Measurements from ENCODE around the gene HEXB. TPM values are rescaled to one million over a fixed set of nuclear protein-coding genes. Genes with fewer than 3 reads are reported as not detected.

HEXB gene
- total and polyA plus RNA-seq, 9 of the 15 experiments (the other 6 are each of a cell fraction or from before 2014, with no cell fraction given) = 22.9 to 158 (median 108) TPM

GRCh38 chr5:74766849-74767578, 82.0 kb downstream of the HEXB start, which contains the start of the genes GFM2 and NSA2 (continued):
- TF ChIP-seq MTA2 (IDR thresholded peaks at IDR 0.05; ENCODE audit: low read depth) (no peak), TGIF2 (CRISPR knock-in tag; IDR thresholded peaks at IDR 0.05) (no peak), ZNF707 (CRISPR knock-in tag; conservative IDR thresholded peaks at IDR 0.05) (no peak), NFE2 (IDR thresholded peaks at IDR 0.05; ENCODE audit: low read depth) (no peak; the same call in 1 of the 2 replicates), GTF2A2 (tag; IDR thresholded peaks at IDR 0.05) (no peak), ZNF354B (CRISPR knock-in tag; IDR thresholded peaks at IDR 0.05) (no peak), KAT8 (IDR thresholded peaks at IDR 0.05; ENCODE audit: low read depth) (no peak), ZNF197 (CRISPR knock-in tag; IDR thresholded peaks at IDR 0.05; ENCODE audit: low read depth) (peak; percentile 80; the same call in 1 of the 2 replicates), ZNF77 (CRISPR knock-in tag; IDR thresholded peaks at IDR 0.05) (no peak), MECOM (CRISPR knock-in tag; IDR thresholded peaks at IDR 0.05) (no peak), CBX5 (IDR thresholded peaks at IDR 0.05; ENCODE audit: borderline replicate concordance, low read depth) (no peak), ZNF444 (CRISPR knock-in tag; IDR thresholded peaks at IDR 0.05) (no peak), IFI16 (CRISPR knock-in tag; IDR thresholded peaks at IDR 0.05) (no peak), ZNF277 (CRISPR knock-in tag; IDR thresholded peaks at IDR 0.05; ENCODE audit: borderline replicate concordance) (no peak), ZNF280B (CRISPR knock-in tag; IDR thresholded peaks at IDR 0.05) (no peak), LCOR (CRISPR knock-in tag; IDR thresholded peaks at IDR 0.05) (peak; percentile 70; the same call in 1 of the 2 replicates), EZH2 (IDR thresholded peaks at IDR 0.05; ENCODE audit: borderline replicate concordance, low read depth, low read length) (no peak), POLR2G (IDR thresholded peaks at IDR 0.05; ENCODE audit: low read depth, low read length) (peak; percentile 82), ZNF146 (CRISPR knock-in tag; IDR thresholded peaks at IDR 0.05; ENCODE audit: unreplicated experiment) (no peak), GABPB2 (CRISPR knock-in tag; conservative IDR thresholded peaks at IDR 0.05) (no peak), ZNF347 (CRISPR knock-in tag; IDR thresholded peaks at IDR 0.05; ENCODE audit: low read depth) (no peak), BHLHE40 (IDR thresholded peaks at IDR 0.05; ENCODE audit: low read length) (no peak), BACH1 (tag; IDR thresholded peaks at IDR 0.05) (no peak), MAFK (IDR thresholded peaks at IDR 0.05; ENCODE audit: low read length) (0 out of 2 replicates have a peak, but pooled peaks have one; percentile 8), NFXL1 (CRISPR knock-in tag; IDR thresholded peaks at IDR 0.05) (no peak), ZNF75A (CRISPR knock-in tag; IDR thresholded peaks at IDR 0.05) (no peak), ATF1 (CRISPR knock-in tag; IDR thresholded peaks at IDR 0.05) (0 out of 2 replicates have a peak, but pooled peaks have one; percentile 2), ATF1 (tag; IDR thresholded peaks at IDR 0.05) (peak; percentile 75), HSF4 (CRISPR knock-in tag; IDR thresholded peaks at IDR 0.05; ENCODE audit: borderline replicate concordance) (no peak)
- TF ChIP-seq, protein P1, sequence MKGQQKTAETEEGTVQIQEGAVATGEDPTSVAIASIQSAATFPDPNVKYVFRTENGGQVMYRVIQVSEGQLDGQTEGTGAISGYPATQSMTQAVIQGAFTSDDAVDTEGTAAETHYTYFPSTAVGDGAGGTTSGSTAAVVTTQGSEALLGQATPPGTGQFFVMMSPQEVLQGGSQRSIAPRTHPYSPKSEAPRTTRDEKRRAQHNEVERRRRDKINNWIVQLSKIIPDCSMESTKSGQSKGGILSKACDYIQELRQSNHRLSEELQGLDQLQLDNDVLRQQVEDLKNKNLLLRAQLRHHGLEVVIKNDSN (CRISPR knock-in tag; IDR thresholded peaks at IDR 0.05) = 0 out of 2 replicates have a peak, but pooled peaks have one; percentile 22
